Duodenal mucosa (tissue), 2 donors: ENCODE data around the gene DOCK10.

ENCODE experiments used
- H3K27ac ChIP-seq: one replicate; pipeline ENCODE4 v1.7.0; 2013; ENCODE audit warnings: low read depth, low read length
- H3K27me3 ChIP-seq, 2 donors: one replicate each; pipeline ENCODE4 v1.7.0; 2013; ENCODE audit warnings: low read length in 2 of 2, control low read depth in 1 of 2; ENCODE audit not compliant: insufficient read depth in 2 of 2, control insufficient read depth in 1 of 2
- H3K36me3 ChIP-seq, 2 donors: one replicate each; pipeline ENCODE4 v1.7.0; 2013; ENCODE audit warnings: low read length in 2 of 2, control low read depth in 1 of 2; ENCODE audit not compliant: insufficient read depth in 2 of 2, control insufficient read depth in 1 of 2
- H3K4me1 ChIP-seq, 2 donors: one replicate each; pipeline ENCODE4 v1.7.0; 2013; ENCODE audit warnings: low read length in 2 of 2, control low read depth in 1 of 2; ENCODE audit not compliant: insufficient read depth in 2 of 2, control insufficient read depth in 1 of 2
- H3K4me3 ChIP-seq, 2 donors: one replicate each; pipeline ENCODE4 v1.7.0; 2013; ENCODE audit warnings: low read length in 2 of 2, low read depth in 1 of 2
- H3K9ac ChIP-seq, 2 donors: one replicate each; pipeline ENCODE4 v1.7.0; 2013; ENCODE audit warnings: low read length in 2 of 2, low read depth in 1 of 2
- H3K9me3 ChIP-seq, 2 donors: one replicate each; pipeline ENCODE4 v1.7.0; 2013; ENCODE audit warnings: low read length in 2 of 2, control low read depth in 1 of 2; ENCODE audit not compliant: control insufficient read depth in 1 of 2

The DOCK10 gene

GRCh38 chr2:224722770-224723169, 319.5 kb downstream of the DOCK10 start:
- no peaks in the 10 kb centered on the region for H3K27me3 ChIP-seq
- H3K27ac ChIP-seq: no peak overlapping the region
- no peaks in the 10 kb centered on the region for H3K4me1 ChIP-seq
- H3K9ac ChIP-seq: no peak overlapping the region
- no peaks in the 10 kb centered on the region for H3K36me3 ChIP-seq
- H3K9me3 ChIP-seq: no peaks in the 10 kb centered on the region
- no peak overlapping the region for H3K4me3 ChIP-seq

GRCh38 chr2:224722250-224722649, 320.0 kb downstream of the DOCK10 start:
- Histone ChIP-seq H3K4me1 (no peaks in the 10 kb centered on the region), H3K36me3 (no peaks in the 10 kb centered on the region), H3K4me3 (no peak overlapping the region), H3K27ac (no peak overlapping the region), H3K9ac (no peak overlapping the region), H3K9me3 (no peaks in the 10 kb centered on the region), H3K27me3 (no peaks in the 10 kb centered on the region)

GRCh38 chr2:224716921-224717320, 325.3 kb downstream of the DOCK10 start:
- no peak overlapping the region for H3K27ac ChIP-seq
- no peak overlapping the region for H3K4me3 ChIP-seq
- no peaks in the 10 kb centered on the region for H3K36me3 ChIP-seq
- no peaks in the 10 kb centered on the region for H3K27me3 ChIP-seq
- no peak overlapping the region for H3K9ac ChIP-seq
- no peaks in the 10 kb centered on the region for H3K4me1 ChIP-seq
- H3K9me3 ChIP-seq: no peaks in the 10 kb centered on the region

- no peak within 1 kb of the TSS for H3K4me3 ChIP-seq
- no peaks in the 10 kb centered on the region for H3K27me3 ChIP-seq
- no peaks in the 10 kb centered on the region for H3K4me1 ChIP-seq
- no peak within 1 kb of the TSS for H3K27ac ChIP-seq
- no peaks in the 10 kb centered on the region for H3K36me3 ChIP-seq
- no peaks in the 10 kb centered on the region for H3K9me3 ChIP-seq
- H3K9ac ChIP-seq: no peak within 1 kb of the TSS
Observed at GRCh38 chr2:224716201-224716600, 326.1 kb downstream of the DOCK10 start, which contains the start of gene CCDC195. CCDC195 (minus strand) TSS chr2:224716365; CDS start chr2:224716365, 0 bp downstream.
